Measurements from ENCODE around the gene P4HA2.

P4HA2 gene

DNA sequence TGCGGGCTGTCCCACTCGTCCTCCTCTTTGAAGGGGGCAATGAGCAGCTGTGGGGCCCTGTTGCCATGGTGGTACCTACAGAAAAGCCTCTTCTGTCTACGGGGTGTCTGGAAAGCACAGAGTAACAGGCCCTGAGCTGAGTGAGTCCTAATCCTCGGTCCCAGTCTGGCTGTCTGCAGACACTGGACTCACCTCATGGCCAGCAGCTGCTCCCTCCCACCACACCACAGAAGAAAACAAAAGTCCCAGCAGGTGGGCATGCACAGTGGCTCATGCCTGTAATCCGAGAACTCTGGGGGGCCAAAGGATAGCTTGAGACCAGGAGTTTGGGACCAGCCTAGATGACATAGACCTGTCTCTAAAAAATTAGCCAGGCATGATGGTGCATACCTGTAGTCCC lies 19.9 kb downstream of the P4HA2 start:
- H3K4me3 ChIP-seq (ENCODE audit: low read depth, low read length), result no peak overlapping the region
- no peak for DNase-seq (ENCODE audit: low read depth)
- TF ChIP-seq, protein P1, sequence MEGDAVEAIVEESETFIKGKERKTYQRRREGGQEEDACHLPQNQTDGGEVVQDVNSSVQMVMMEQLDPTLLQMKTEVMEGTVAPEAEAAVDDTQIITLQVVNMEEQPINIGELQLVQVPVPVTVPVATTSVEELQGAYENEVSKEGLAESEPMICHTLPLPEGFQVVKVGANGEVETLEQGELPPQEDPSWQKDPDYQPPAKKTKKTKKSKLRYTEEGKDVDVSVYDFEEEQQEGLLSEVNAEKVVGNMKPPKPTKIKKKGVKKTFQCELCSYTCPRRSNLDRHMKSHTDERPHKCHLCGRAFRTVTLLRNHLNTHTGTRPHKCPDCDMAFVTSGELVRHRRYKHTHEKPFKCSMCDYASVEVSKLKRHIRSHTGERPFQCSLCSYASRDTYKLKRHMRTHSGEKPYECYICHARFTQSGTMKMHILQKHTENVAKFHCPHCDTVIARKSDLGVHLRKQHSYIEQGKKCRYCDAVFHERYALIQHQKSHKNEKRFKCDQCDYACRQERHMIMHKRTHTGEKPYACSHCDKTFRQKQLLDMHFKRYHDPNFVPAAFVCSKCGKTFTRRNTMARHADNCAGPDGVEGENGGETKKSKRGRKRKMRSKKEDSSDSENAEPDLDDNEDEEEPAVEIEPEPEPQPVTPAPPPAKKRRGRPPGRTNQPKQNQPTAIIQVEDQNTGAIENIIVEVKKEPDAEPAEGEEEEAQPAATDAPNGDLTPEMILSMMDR (IDR thresholded peaks at IDR 0.05; ENCODE audit: low read depth, low read length, missing control alignments), result no peak

DNA sequence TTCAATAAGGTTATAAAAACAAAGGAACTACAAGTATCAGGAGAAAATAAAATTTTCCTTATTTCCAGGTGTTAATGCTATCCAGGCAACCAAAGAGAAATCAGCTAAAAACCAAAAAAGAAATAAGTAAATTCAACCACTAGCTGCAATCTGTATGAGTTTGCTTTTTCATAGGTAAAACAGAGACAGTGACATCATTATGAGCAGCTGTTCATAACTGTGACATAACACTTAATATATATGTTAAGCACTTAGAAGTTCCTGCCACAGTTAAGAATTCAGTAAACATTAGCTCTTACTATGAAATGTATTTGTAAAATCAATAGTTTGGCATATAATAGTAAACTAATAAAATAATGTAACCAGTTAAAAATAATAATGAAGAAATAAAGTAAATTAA lies 20.9 kb downstream of the P4HA2 start:
- no peak overlapping the region for H3K4me3 ChIP-seq (ENCODE audit: low read depth, low read length)
- TF ChIP-seq, protein P1 (IDR thresholded peaks at IDR 0.05; ENCODE audit: low read depth, low read length, missing control alignments), result no peak
- no peak for DNase-seq (ENCODE audit: low read depth)

DNA sequence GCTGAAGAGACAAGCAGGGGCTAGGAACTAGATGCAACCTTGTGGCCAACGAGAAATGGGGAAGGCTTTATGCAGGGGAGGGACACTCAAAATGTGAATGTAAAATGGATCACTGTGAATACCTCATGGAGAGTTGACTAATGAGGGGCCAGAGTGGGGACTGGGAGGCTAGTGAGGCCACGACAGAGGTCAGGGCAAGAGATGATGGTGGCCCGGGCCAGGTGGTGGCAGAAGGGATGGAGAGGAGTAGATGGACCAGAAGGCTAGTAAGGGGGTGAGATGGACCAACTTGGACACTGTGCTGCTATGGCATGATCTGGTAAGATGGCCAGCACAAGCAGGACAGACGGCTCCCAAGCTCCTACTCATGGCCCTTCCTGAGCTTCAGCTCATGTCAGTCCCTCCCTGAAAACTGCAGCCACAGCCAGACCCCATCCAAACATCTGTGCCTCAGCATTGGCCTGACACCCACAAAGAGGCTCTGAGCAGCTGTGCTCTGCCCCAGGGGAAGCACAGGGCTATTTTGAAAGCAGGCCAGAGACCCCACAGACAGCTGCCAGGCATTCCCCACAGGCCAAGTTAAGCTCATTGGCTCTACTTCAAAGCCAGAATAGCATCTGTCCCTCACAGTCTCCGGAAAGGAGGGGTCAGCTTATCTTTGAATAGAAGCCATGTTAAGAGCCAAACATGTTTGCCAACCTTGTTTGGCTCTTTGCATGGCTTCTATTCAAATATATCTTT lies 22.1 kb downstream of the P4HA2 start:
- TF ChIP-seq, protein P1 (IDR thresholded peaks at IDR 0.05; ENCODE audit: low read depth, low read length, missing control alignments), result no peak
- DNase-seq (ENCODE audit: low read depth), result no peak
- no peak overlapping the region for H3K4me3 ChIP-seq (ENCODE audit: low read depth, low read length)

DNA sequence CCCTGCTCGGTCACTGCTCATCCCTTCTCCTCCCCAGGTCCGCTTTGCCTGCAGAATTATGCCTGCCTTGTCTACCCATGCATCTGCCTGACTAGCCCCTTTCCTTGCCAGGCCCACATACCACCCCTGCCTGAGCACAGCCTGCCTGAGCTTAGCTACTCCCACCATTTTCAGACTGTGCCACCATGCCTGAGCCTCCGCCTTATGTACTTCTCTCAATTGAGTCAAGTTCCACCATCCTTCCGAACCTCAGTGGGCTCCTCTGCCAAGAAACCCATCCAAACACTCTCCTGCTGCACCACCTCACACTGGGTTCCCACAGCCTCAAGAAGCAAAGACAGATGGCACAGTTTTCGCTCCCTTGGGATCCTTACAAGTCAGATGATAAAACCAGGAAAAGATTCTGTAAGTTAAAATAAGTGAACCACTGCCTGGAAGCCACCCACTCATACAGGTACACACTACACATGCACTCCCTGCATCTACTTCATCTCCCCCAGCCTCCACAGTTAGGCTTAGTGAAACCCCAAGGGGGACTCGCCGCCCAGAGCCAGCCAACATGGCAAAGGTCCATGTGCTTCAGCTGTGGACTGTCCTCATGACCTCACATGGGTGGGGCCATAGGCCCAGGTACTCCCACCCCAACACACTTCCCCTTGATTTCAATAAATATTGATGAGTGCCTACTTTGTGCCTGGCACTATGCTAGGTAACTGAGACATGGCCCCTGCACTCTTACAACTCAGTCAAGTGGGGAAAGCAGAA lies 23.1 kb downstream of the P4HA2 start:
- no peak for DNase-seq (ENCODE audit: low read depth)
- H3K4me3 ChIP-seq (ENCODE audit: low read depth, low read length), result no peak overlapping the region
- TF ChIP-seq, protein P1 (IDR thresholded peaks at IDR 0.05; ENCODE audit: low read depth, low read length, missing control alignments), result no peak

DNA sequence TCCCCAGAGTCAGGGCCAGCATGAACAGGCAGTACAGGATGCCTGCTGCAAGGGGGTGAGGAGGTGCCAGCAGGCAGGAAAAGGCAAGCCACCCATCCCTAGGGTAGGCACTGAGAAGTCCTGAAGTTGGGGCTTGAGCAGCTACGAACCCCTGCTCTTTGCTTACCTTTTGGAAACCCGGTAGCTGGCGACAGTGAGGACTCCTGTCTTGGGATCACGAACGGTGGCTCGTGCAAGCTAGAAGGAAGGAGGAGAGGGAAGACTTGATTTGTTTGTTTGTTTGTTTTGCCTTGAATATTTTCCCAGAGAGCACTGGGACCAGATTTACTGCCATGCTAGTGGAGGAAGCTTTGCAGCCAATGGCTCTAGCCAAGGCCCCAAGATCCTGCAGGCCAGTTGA lies 23.7 kb downstream of the P4HA2 start:
- no peak for DNase-seq (ENCODE audit: low read depth)
- H3K4me3 ChIP-seq (ENCODE audit: low read depth, low read length), result no peak overlapping the region
- TF ChIP-seq, protein P1 (IDR thresholded peaks at IDR 0.05; ENCODE audit: low read depth, low read length, missing control alignments), result no peak

DNA sequence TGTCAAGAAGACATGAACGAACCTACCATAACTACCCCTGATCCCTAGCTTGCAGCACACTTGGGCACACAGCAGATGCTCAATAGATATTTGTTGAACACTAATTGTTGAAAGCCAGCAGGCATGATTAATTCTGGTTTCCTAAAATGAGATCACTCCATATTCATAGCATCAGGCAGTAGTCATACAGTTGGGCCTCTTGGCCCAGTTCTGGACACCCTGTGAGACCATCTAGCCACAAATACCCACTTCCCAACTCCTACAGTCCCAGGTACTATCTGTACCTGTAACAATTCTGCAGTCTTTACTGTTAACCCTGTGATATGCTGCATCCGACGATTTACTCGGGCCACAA lies 24.2 kb downstream of the P4HA2 start:
- TF ChIP-seq, protein P1 (IDR thresholded peaks at IDR 0.05; ENCODE audit: low read depth, low read length, missing control alignments), result no peak
- DNase-seq (ENCODE audit: low read depth), result no peak
- H3K4me3 ChIP-seq (ENCODE audit: low read depth, low read length), result no peak overlapping the region
